ENCODE measurements around the gene KLHL11.
"Not testable (repeated sequence)": the region's sequence is repeated elsewhere in the genome, so short reads cannot be mapped to it uniquely, and the experiment has no call there.

DNA sequence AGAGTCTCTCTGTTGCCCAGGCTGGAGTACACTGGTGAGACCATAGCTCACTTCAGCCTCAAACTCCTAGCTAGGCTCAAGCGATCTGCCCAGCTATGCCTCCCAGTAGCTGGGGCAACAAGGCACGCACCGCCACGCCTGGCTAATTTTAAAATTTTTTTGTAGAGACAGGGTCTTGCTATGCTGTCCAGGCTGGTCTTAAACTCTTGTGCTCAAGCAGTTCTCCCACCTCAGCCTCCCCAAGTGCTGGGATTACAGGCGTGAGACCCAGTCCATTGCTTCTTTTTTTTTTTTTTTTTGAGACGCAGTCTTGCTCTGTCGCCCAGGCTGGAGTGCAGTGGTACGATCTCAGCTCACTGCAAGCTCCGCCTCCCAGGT is 9.1 kb upstream of the KLHL11 start:
- not testable (repeated sequence) for TF ChIP-seq ELF4, ARNT (IDR thresholded peaks at IDR 0.05)

All from HEK293T (cell line).